GM20000 (cell line): ENCODE data around the gene OR6A2.
"Not testable (repeated sequence)": the region's sequence is repeated elsewhere in the genome, so short reads cannot be mapped to it uniquely, and the experiment has no call there.

Source experiments
- DNase-seq: peaks from one replicate; pipeline ENCODE4 v3.0.0; 2012; ENCODE audit warnings: low spot score
- CTCF ChIP-seq: IDR thresholded peaks from 2 replicates; pipeline ENCODE4 v1.5.1; 2012; ENCODE audit warnings: mild to moderate bottlenecking, control low read depth; ENCODE audit errors: extremely low read depth, missing control alignments

Gene OR6A2

GRCh38 chr11:6812390-6813005 lies 13.0 kb upstream of the OR6A2 start:
- DNase-seq, result peak; percentile 64
- TF ChIP-seq CTCF, result peak; percentile 63

- not testable (repeated sequence) for DNase-seq
Measured at GRCh38 chr11:6801075-6801474, 1.6 kb upstream of the OR6A2 start.

GRCh38 chr11:6794639-6795038 lies 4.8 kb downstream of the OR6A2 start:
- no peak for DNase-seq
- TF ChIP-seq CTCF, result no peak

GRCh38 chr11:6790546-6790945 lies 8.9 kb downstream of the OR6A2 start:
- DNase-seq, result no peak
- no peak for TF ChIP-seq CTCF

GRCh38 chr11:6782720-6783119 lies 16.8 kb downstream of the OR6A2 start, which contains the start of gene OR2AG1:
Gene OR2AG1, plus strand, starts transcription at chr11:6783020. Its CDS starts 2,018 bp downstream, at chr11:6785038.
- no peak for DNase-seq
- TF ChIP-seq CTCF, result no peak

- no peak for TF ChIP-seq CTCF
- DNase-seq, result no peak
Measured at GRCh38 chr11:6780829-6781228, 18.7 kb downstream of the OR6A2 start.

- no peak for TF ChIP-seq CTCF
- DNase-seq, result no peak
Measured at GRCh38 chr11:6778518-6778917, 21.0 kb downstream of the OR6A2 start.

- DNase-seq, result peak; percentile 49
- TF ChIP-seq CTCF, result no peak
Measured at GRCh38 chr11:6771926-6772893, 27.3 kb downstream of the OR6A2 start, which contains the start of gene OR2AG2. Gene OR2AG2, minus strand, starts transcription at chr11:6771976. Its CDS starts 3,019 bp downstream, at chr11:6768957.
